Peyer's patch (tissue), 4 donors: ENCODE results near the gene C9orf50. TPM values are rescaled to one million over a fixed set of nuclear protein-coding genes. Genes with fewer than 3 reads are reported as not detected.
"Not testable (repeated sequence)": the region's sequence is repeated elsewhere in the genome, so short reads cannot be mapped to it uniquely, and the experiment has no call there.

Experiments
- DNase-seq, 3 donors: peaks; one replicate each; pipeline ENCODE4 v3.0.0-alpha.2; 2017 to 2019
- H3K27ac ChIP-seq, 4 donors: fragments of 200-600 bp; sonication (generic); one replicate each; pipeline ENCODE4 v1.5.1; 2016 to 2019
- H3K27me3 ChIP-seq, 2 donors: fragments of 200-600 bp; sonication (generic); one replicate each; pipeline ENCODE4 v1.5.1; 2019
- H3K36me3 ChIP-seq, 3 donors: fragments of 200-600 bp; sonication (generic); one replicate each; pipeline ENCODE4 v1.5.1; 2016 to 2019
- H3K4me1 ChIP-seq, 4 donors: fragments of 200-600 bp; sonication (generic); one replicate each; pipeline ENCODE4 v1.5.1; 2016 to 2019
- H3K4me3 ChIP-seq, 4 donors: fragments of 200-600 bp; sonication (generic); 1 replicate in 3 of 4; 2 replicates in 1 of 4; pipeline ENCODE4 v1.5.1; 2016 to 2019; ENCODE audit warnings: mild to moderate bottlenecking in 1 of 4
- H3K9me3 ChIP-seq, 4 donors: fragments of 200-600 bp; sonication (generic); one replicate each; pipeline ENCODE4 v1.5.1; 2016 to 2019; ENCODE audit warnings: mild to moderate bottlenecking in 1 of 4
- CTCF ChIP-seq, 6 experiments: fragments of 450-650 bp in 4 of 6; fragments of 200-600 bp in 2 of 6; sonication (generic) in 1 of 6; IDR thresholded peaks; one replicate each; pipeline ENCODE4 v1.5.1; 2017 to 2019; ENCODE audit warnings: antibody characterized with exemption in 6 of 6, mild to moderate bottlenecking in 3 of 6, moderate library complexity in 1 of 6
- POLR2A ChIP-seq, 2 donors: fragments of 450-650 bp; IDR thresholded peaks; one replicate each; pipeline ENCODE4 v1.5.1; 2017; ENCODE audit warnings: antibody characterized with exemption in 2 of 2, mild to moderate bottlenecking in 2 of 2, moderate library complexity in 2 of 2
- total RNA-seq, 4 donors: library from RNA; depleted of rRNA; stranded (reverse); fragments of >200 nt; gene quantifications; one replicate each; pipeline ENCODE4 v1.1.0, GENCODE V29; 2016

Gene C9orf50
- total RNA-seq, 4 donors from 2014 or later, result not detected

GRCh38 chr9:129666575-129666974 is 45.7 kb upstream of the C9orf50 start:
- Histone ChIP-seq H3K4me1 (peaks cover 0 to 16% (median 0%) of the 10 kb centered on the region in 4 donors), H3K4me3 (peak overlapping the region; percentile 5 to 49 (median 38)), H3K27ac (no peak overlapping the region), H3K9me3 (no peaks in the 10 kb centered on the region), H3K36me3 (no peaks in the 10 kb centered on the region), H3K27me3 (peaks cover 0 to 17% of the 10 kb centered on the region in 2 donors)
- no peak for DNase-seq
- TF ChIP-seq POLR2A (IDR thresholded peaks at IDR 0.05) (no peak), CTCF (IDR thresholded peaks at IDR 0.05) (no peak)

- peak overlapping the region; percentile 5 to 49 (median 45) for H3K4me3 ChIP-seq
- DNase-seq, result no peak
- TF ChIP-seq POLR2A (IDR thresholded peaks at IDR 0.05), result no peak
- no peak for TF ChIP-seq CTCF (IDR thresholded peaks at IDR 0.05)
- H3K9me3 ChIP-seq, result no peaks in the 10 kb centered on the region
- peaks cover 0 to 16% (median 0%) of the 10 kb centered on the region in 4 donors for H3K4me1 ChIP-seq
- H3K27me3 ChIP-seq, result peaks cover 0 to 17% of the 10 kb centered on the region in 2 donors
- no peaks in the 10 kb centered on the region for H3K36me3 ChIP-seq
- H3K27ac ChIP-seq, result no peak overlapping the region
These were observed 45.1 kb upstream of the C9orf50 start for GRCh38 chr9:129665814-129666520.

- Histone ChIP-seq H3K36me3 (no peaks in the 10 kb centered on the region), H3K4me1 (peaks cover 0 to 16% (median 0%) of the 10 kb centered on the region in 4 donors), H3K9me3 (no peaks in the 10 kb centered on the region), H3K27ac (no peak within 1 kb of the TSS), H3K27me3 (peaks cover 0 to 17% of the 10 kb centered on the region in 2 donors), H3K4me3 (peak within 1 kb of the TSS; percentile 25 to 49 (median 45))
- DNase-seq, result no peak
- TF ChIP-seq POLR2A (IDR thresholded peaks at IDR 0.05), result no peak
- TF ChIP-seq CTCF (IDR thresholded peaks at IDR 0.05), result no peak
These were observed 44.5 kb upstream of the C9orf50 start, which contains the start of gene PRRX2 for GRCh38 chr9:129665389-129665775. TSS of gene PRRX2 (plus strand) at chr9:129665647. CDS start at chr9:129665868, 221 bp downstream.

GRCh38 chr9:129664746-129665388 is 44.0 kb upstream of the C9orf50 start:
- TF ChIP-seq POLR2A (IDR thresholded peaks at IDR 0.05) (no peak), CTCF (IDR thresholded peaks at IDR 0.05) (no peak)
- Histone ChIP-seq H3K27ac (no peak overlapping the region), H3K27me3 (peaks cover 0 to 17% of the 10 kb centered on the region in 2 donors), H3K4me1 (peaks cover 0 to 16% (median 0%) of the 10 kb centered on the region in 4 donors), H3K4me3 (peak overlapping the region; percentile 25 to 49 (median 45)), H3K36me3 (no peaks in the 10 kb centered on the region), H3K9me3 (no peaks in the 10 kb centered on the region)
- DNase-seq, result no peak

- DNase-seq, H3K27ac ChIP-seq, H3K4me3 ChIP-seq, H3K9me3 ChIP-seq, H3K36me3 ChIP-seq: not testable (repeated sequence)
- peaks cover 0 to 17% of the 10 kb centered on the region in 2 donors for H3K27me3 ChIP-seq
- H3K4me1 ChIP-seq, result peaks cover 0 to 16% (median 0%) of the 10 kb centered on the region in 4 donors
These were observed 41.3 kb upstream of the C9orf50 start for GRCh38 chr9:129662239-129662638.

- DNase-seq, result no peak
- no peaks in the 10 kb centered on the region for H3K36me3 ChIP-seq
- no peak overlapping the region for H3K4me3 ChIP-seq
- peaks cover 0 to 12% (median 0%) of the 10 kb centered on the region in 4 donors for H3K4me1 ChIP-seq
- TF ChIP-seq POLR2A (IDR thresholded peaks at IDR 0.05), result no peak
- no peak for TF ChIP-seq CTCF (IDR thresholded peaks at IDR 0.05)
- H3K9me3 ChIP-seq, result no peaks in the 10 kb centered on the region
- H3K27ac ChIP-seq, result no peak overlapping the region
- H3K27me3 ChIP-seq, result peaks cover 0 to 8% of the 10 kb centered on the region in 2 donors
These were observed 40.1 kb upstream of the C9orf50 start for GRCh38 chr9:129661029-129661428.
